HUDEP-2 (cell line): ENCODE results near the gene TTLL9.

Source experiments
- DNase-seq, 76 experiments: peaks; one replicate each; lab custom pipeline; 2025; ENCODE audit not compliant: unreplicated experiment in 76 of 76; lab: John Stamatoyannopoulos, UW

TTLL9 gene

GRCh38 chr20:31968291-31969126 is 98.1 kb downstream of the TTLL9 start:
- DNase-seq = peak in 64 of 76 experiments; percentile 5 to 78 (median 53)

GRCh38 chr20:31969991-31970390 is 99.6 kb downstream of the TTLL9 start:
- DNase-seq = no peak

GRCh38 chr20:31972471-31973021 is 102.1 kb downstream of the TTLL9 start:
- DNase-seq = no peak

- DNase-seq = no peak
Measured at GRCh38 chr20:31974296-31974695, 103.9 kb downstream of the TTLL9 start.

GRCh38 chr20:31974951-31975487 is 104.6 kb downstream of the TTLL9 start:
- no peak for DNase-seq

GRCh38 chr20:31975874-31976273 is 105.4 kb downstream of the TTLL9 start:
- no peak for DNase-seq

GRCh38 chr20:31977080-31977479 is 106.6 kb downstream of the TTLL9 start:
- DNase-seq = no peak

- no peak for DNase-seq
Measured at GRCh38 chr20:31979713-31980426, 109.4 kb downstream of the TTLL9 start.

- DNase-seq = no peak
Measured at GRCh38 chr20:31981784-31982183, 111.3 kb downstream of the TTLL9 start.

- no peak for DNase-seq
Measured at GRCh38 chr20:31984981-31985471, 114.6 kb downstream of the TTLL9 start.

GRCh38 chr20:31987744-31988143 is 117.3 kb downstream of the TTLL9 start:
- no peak for DNase-seq

- DNase-seq = no peak
Measured at GRCh38 chr20:31988430-31989015, 118.1 kb downstream of the TTLL9 start.

- DNase-seq = no peak
Measured at GRCh38 chr20:31989030-31989645, 118.7 kb downstream of the TTLL9 start.

GRCh38 chr20:31990641-31991338 is 120.4 kb downstream of the TTLL9 start:
- no peak for DNase-seq

- no peak for DNase-seq
Measured at GRCh38 chr20:31991339-31991705, 120.9 kb downstream of the TTLL9 start.

GRCh38 chr20:31992086-31992485 is 121.7 kb downstream of the TTLL9 start:
- DNase-seq = no peak
